ENCODE results near the gene TXN.

- TF ChIP-seq POLR2AphosphoS5 (IDR thresholded peaks at IDR 0.05; ENCODE audit: borderline replicate concordance, low read depth, low read length): no peak
- TF ChIP-seq EZH2 (IDR thresholded peaks at IDR 0.05): no peak
These were observed 14.1 kb upstream of the TXN start for GRCh38 chr9:110270211-110270995.

Data from SK-N-MC (cell line).